ENCODE measurements around the gene TUT7.
A peak's percentile ranks its signal among the peaks of the same experiment; 100 is the strongest.

Gene TUT7

DNA sequence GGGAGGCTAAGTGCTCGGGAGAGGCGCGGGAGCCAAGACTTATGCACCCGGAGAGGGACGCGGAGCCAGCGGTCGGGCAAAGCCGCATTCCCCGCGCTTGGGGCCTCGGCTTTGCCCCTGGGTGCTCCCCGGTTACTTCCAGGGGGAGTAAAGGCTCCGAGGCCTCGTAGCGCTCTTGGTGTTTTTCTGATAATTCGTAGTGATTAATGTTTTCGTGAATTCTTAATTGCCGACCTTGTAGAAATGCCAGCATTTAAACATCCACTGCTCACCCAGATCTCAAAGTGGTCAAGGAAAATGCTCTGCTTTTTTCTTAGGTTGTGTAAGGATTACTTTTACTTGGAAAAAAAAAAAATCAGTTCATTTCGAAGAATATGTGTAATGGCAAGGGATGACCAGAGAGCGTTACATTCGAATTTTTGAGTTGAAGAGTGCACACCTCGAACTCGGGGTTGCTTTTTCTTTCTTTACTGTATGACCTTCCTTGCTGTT, 654 bp upstream of the TUT7 start:
- Mint-ChIP-seq H3K4me1 (ENCODE audit: low read depth) (peaks cover 39% of the 10 kb centered on the region), H3K27ac (peak overlapping the region; percentile 71), H3K36me3 (ENCODE audit: low read depth) (peaks cover 17% of the 10 kb centered on the region), H3K27me3 (no peaks in the 10 kb centered on the region), H3K4me3 (peak overlapping the region; percentile 92), H3K9me3 (no peaks in the 10 kb centered on the region)

DNA sequence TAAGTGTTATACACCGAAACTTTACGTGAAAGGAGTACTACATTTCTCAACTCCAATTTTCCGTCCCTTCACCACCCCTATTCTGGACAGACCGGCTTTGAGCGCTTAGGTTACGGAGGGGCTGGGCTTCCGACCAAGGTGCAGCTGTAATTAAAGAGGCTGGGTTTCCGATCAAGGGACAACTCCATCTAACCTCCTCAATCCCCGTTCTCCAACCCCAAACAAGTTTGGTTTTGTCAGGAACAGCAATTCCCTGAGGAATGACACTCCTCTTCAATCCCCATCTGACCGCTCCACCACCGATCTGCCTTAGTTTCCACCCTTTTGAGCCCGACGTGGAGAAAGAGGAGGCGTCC, 577 bp downstream of the TUT7 start:
- Mint-ChIP-seq H3K36me3 (ENCODE audit: low read depth) (peaks cover 24% of the 10 kb centered on the region), H3K27ac (peak overlapping the region; percentile 94), H3K4me1 (ENCODE audit: low read depth) (peaks cover 52% of the 10 kb centered on the region), H3K27me3 (no peaks in the 10 kb centered on the region), H3K9me3 (no peaks in the 10 kb centered on the region), H3K4me3 (peak overlapping the region; percentile 92)

DNA sequence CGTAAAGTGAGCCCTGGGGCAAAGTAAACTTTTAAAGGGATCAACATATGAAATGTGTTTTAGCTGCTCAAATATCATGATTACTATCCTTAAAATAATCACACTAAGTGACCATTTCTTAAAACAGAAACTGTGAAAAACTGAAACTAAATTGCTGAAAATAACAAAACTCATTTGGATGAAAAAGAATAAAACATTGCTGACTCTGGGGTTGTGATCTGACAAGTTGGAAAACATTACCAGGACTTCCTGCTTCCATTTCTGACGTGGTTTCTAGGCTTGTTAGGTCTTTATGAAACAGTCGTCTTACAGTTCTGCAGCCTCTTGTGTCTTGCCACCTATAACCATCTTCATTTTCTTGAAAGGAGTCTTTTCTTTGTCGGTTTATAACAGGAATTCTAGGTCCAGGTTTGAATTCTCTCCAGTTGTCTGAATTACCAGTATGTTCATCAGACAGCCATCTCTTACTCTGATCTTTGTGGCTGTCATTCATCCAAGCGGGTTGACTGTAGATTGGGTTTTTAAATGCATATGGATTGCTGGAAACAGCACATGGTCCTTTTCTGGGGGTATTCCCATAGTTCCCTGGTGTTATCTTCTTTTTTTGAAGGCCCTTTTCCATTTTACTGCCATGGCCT, 1.7 kb downstream of the TUT7 start:
- H3K36me3 Mint-ChIP-seq (ENCODE audit: low read depth), result peaks cover 27% of the 10 kb centered on the region
- peak overlapping the region; percentile 94 for H3K27ac Mint-ChIP-seq
- no peaks in the 10 kb centered on the region for H3K9me3 Mint-ChIP-seq
- peak overlapping the region; percentile 92 for H3K4me3 Mint-ChIP-seq
- peaks cover 62% of the 10 kb centered on the region for H3K4me1 Mint-ChIP-seq (ENCODE audit: low read depth)
- H3K27me3 Mint-ChIP-seq, result no peaks in the 10 kb centered on the region

DNA sequence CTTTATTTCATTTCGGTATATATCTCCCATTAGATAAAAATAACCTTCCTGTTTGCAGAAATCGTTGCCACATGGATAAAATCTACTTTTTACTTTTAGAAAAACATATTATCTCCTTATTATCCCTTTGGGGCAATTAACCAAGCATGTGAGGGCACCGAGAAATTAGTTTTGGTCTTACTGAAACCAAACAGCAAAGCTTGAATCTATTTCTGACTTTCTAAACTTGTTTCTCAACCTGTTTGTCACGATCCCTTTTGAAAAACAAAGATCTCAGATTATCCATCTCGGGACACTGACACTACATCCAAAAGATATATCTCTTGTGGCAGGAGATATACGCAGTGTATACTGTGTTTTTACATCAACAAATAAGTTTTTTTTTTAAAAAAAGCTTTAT, 2.3 kb downstream of the TUT7 start:
- H3K4me1 Mint-ChIP-seq (ENCODE audit: low read depth), result peaks cover 68% of the 10 kb centered on the region
- peak overlapping the region; percentile 92 for H3K4me3 Mint-ChIP-seq
- H3K36me3 Mint-ChIP-seq (ENCODE audit: low read depth), result peaks cover 28% of the 10 kb centered on the region
- peak overlapping the region; percentile 66 for H3K27ac Mint-ChIP-seq
- H3K9me3 Mint-ChIP-seq, result no peaks in the 10 kb centered on the region
- no peaks in the 10 kb centered on the region for H3K27me3 Mint-ChIP-seq

DNA sequence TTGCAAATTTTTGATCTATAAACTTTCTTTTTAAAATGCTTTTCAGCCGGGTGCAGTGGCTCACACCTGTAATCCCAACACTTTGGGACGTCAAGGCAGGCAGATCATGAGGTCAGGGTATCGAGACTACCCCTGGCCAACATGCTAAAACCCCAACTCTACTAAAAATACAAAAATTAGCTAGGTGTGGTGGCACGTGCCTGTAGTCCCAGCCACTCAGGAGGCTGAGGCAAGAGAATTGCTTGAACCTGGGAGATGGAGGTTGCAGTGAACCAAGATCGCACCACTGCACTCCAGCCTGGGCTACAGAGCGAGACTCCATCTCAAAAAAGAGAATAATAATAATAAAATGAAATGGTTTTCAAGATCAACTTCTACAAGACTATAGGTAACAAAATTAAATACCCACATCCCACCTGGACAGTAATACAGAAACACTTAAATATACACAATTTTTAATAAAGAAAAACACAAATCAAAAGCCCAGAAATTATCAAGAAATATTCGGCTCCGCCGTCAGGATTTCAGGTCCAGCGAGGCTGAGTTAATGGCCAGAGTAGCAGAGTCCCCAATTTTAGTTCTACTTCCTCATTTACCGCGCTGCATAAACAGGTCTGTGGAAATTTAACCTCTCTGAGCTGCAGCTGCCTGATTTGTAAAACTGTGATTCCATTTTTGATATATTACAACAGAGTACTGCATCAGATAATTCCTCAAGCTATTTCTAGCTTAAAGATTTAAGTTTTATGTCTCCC, 4.0 kb downstream of the TUT7 start:
- Mint-ChIP-seq H3K4me3 (peak overlapping the region; percentile 70), H3K27me3 (no peaks in the 10 kb centered on the region), H3K27ac (peak overlapping the region; percentile 31), H3K36me3 (ENCODE audit: low read depth) (peaks cover 43% of the 10 kb centered on the region), H3K9me3 (no peaks in the 10 kb centered on the region), H3K4me1 (ENCODE audit: low read depth) (peaks cover 72% of the 10 kb centered on the region)

DNA sequence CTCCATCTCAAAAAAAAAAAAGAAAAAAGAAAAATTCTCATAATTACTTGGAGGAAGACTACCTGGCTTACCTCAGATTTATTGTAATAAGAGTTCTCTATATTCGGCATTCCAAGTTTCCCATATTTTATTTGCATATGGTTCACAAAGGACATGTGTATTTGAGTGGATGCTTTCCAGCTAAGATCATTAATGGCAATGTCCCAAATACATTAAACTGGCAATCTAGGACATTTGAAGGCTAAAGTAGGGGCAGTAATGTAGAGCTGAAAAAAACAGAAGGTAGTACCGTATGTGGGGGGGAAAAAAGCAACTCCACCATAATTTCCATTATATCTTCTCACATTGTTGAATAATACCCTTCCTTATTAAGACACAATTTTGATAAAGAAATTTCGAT, 4.9 kb downstream of the TUT7 start:
- Mint-ChIP-seq H3K9me3 (no peaks in the 10 kb centered on the region), H3K4me1 (ENCODE audit: low read depth) (peaks cover 72% of the 10 kb centered on the region), H3K36me3 (ENCODE audit: low read depth) (peaks cover 52% of the 10 kb centered on the region), H3K4me3 (no peak overlapping the region), H3K27ac (no peak overlapping the region), H3K27me3 (no peaks in the 10 kb centered on the region)

DNA sequence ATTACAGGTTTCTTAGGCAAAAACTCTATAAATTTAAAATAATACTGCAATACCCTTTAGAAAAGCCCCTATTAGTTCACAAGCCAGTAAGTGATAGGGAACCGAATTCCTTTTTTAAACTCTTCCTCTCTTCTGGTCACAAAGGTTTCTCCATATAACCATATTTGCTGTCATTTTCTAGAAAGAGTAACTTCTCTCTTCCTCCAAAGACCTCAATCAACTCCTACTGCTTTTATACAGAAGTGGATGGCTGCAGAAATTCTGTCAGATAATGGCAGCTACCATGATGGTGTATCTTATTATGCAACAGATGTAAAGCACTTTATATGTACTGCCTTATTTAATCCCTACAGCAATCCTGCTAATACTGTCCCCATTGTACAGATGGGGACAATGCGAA, 6.2 kb downstream of the TUT7 start:
- Mint-ChIP-seq H3K36me3 (ENCODE audit: low read depth) (peaks cover 55% of the 10 kb centered on the region), H3K4me3 (peak overlapping the region; percentile 10), H3K27me3 (no peaks in the 10 kb centered on the region), H3K9me3 (no peaks in the 10 kb centered on the region), H3K4me1 (ENCODE audit: low read depth) (peaks cover 70% of the 10 kb centered on the region), H3K27ac (no peak overlapping the region)

DNA sequence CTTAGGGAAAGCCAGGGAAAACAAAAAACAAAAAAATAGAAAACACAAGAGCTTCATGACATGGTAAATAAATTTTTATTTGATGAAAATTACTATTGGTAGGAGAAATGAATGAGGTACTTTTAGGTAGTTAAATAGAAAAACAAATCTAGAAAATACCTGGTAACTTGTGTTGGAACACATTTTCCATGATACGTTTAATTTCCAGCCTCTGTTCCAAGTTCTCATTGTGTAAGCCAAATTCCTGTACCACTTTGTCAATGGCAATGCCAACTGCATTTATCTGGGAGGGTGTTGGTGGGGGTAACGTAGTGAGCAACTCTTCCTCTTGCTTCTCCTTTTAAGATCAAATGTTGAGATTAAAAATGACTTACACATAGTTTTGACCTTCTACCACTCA, 9.4 kb downstream of the TUT7 start:
- H3K27ac Mint-ChIP-seq, result no peak overlapping the region
- H3K4me3 Mint-ChIP-seq, result no peak overlapping the region
- no peaks in the 10 kb centered on the region for H3K27me3 Mint-ChIP-seq
- peaks cover 60% of the 10 kb centered on the region for H3K4me1 Mint-ChIP-seq (ENCODE audit: low read depth)
- peaks cover 69% of the 10 kb centered on the region for H3K36me3 Mint-ChIP-seq (ENCODE audit: low read depth)
- H3K9me3 Mint-ChIP-seq, result no peaks in the 10 kb centered on the region

DNA sequence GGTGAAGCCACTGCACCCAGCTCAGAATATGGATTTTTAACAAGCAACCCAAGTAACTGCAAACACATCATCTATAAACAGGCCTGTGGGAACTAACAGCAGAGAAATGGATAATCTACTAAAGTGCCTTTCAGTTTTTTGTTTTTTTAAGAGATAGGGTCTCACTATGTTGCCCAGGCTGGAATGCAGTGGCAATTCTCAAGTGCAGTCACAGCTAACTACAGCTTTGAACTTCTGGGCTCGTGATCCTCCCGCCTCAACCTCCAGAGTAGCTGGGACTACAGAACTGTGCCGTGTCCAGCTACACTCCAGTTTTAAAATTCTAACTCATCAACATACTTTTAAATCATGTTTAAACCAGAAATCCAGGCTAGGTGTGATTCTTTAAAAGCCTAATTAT, 11.9 kb downstream of the TUT7 start:
- Mint-ChIP-seq H3K27ac (no peak overlapping the region), H3K4me1 (ENCODE audit: low read depth) (peaks cover 59% of the 10 kb centered on the region)

DNA sequence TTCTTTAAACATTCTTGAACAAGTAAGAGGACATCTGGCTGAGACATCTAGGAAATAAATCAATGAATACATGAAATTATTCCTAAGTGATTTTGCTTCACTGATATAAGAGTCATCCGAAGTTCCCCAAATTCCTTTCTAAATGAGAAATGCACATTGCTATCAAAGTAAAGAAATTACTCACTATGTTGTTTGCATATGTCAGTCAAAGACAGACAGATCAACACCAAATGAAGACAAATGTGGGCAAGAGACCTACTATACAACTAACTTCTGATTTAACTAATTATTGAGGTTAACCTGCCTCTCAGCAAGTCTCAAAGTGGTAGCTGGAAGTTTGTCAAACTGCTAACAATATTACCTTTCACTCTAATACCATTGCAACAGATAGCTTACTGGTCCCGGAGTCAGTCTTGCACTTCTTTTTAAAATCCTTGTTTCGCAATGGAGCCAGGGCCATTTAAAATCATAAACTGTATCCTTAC, 13.2 kb downstream of the TUT7 start:
- Mint-ChIP-seq H3K4me3 (no peak overlapping the region), H3K36me3 (ENCODE audit: low read depth) (peaks cover 84% of the 10 kb centered on the region), H3K4me1 (ENCODE audit: low read depth) (peaks cover 57% of the 10 kb centered on the region), H3K9me3 (no peaks in the 10 kb centered on the region), H3K27ac (peak overlapping the region; percentile 46), H3K27me3 (no peaks in the 10 kb centered on the region)

More for the DNA sequence above, 11.9 kb downstream of the TUT7 start:
- Mint-ChIP-seq H3K27me3 (no peaks in the 10 kb centered on the region), H3K4me3 (no peak overlapping the region), H3K9me3 (no peaks in the 10 kb centered on the region), H3K36me3 (ENCODE audit: low read depth) (peaks cover 82% of the 10 kb centered on the region)

DNA sequence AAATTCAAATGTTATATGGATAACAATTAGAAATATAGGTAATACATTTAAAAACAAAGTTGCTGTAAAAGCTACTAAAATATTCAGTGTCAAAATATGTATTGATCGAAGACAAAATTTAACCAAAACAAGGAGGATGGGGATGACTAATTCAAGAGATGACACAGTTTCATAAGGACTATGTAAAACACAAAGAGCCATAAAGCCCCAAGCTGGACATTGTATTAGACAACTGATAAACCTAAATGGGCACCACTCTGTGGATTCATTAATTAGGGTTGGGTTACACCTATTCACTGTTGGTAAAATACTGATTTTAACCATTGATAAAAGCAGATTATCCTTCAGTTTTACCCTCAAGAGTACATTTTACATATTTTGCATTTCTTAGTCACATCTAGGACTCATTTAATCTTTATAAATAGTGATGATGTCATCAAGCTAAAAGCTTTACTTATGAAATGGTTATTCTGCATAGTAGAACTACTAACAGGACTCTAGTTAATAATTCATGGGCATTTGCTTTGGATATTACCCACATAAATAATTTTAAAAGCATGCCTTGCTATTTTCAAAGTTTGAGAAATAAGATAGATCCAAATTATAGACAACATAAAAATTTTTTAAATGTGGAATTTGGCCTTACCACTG, 13.7 kb downstream of the TUT7 start:
- Mint-ChIP-seq H3K27ac (peak overlapping the region; percentile 28), H3K4me3 (no peak overlapping the region), H3K27me3 (no peaks in the 10 kb centered on the region), H3K4me1 (ENCODE audit: low read depth) (peaks cover 57% of the 10 kb centered on the region), H3K36me3 (ENCODE audit: low read depth) (peaks cover 84% of the 10 kb centered on the region), H3K9me3 (no peaks in the 10 kb centered on the region)

DNA sequence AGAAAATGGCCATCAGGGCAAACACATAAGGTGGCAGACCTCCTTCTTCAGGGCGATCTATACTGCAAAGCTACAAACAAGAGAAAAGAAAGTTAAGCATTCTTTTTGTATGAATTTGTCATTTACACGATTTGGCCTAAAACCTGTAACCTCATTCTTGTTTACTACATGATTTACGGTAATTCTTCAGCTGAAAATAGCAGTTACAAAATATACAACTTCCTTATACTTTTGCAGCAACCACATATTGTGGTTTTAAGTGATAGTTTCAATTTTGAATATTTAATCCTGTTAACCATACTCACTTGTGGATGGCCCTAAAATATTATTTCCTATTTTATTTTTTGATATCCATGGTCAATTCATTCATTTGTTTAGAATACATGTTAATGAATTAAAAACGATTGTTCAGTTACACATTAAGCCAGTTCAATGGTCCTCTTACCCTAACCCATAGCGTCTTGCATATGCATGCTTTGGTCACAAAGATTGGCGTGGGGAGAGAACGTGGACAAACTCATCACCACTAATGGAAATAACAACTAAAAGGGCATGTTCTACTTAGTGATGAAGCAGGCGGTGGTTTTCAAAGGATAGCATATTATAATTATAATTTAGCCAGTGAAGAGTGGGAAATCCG, 16.6 kb downstream of the TUT7 start:
- Mint-ChIP-seq H3K9me3 (peaks cover 3% of the 10 kb centered on the region), H3K36me3 (ENCODE audit: low read depth) (peaks cover 95% of the 10 kb centered on the region), H3K4me1 (ENCODE audit: low read depth) (peaks cover 53% of the 10 kb centered on the region), H3K4me3 (peak overlapping the region; percentile 82), H3K27ac (peak overlapping the region; percentile 86), H3K27me3 (no peaks in the 10 kb centered on the region)

DNA sequence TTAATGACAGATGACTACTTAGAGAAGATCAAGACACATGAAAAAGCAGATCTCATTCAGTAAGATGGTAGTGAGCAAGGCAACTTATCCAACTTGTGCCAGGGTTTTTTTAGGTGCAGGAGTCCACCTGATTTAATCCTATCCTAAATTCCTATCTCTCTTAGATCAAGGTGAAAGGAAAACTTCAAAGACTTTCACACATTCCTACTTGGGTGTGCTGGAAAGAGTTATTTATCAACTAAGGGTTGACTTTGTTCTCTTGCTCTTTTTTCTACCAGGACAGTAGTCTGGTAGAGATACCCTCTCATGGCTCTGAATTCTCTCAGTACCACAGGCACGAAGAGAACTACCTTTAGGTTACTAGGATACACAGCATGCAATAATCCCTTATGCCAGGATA, 18.2 kb downstream of the TUT7 start:
- no peak overlapping the region for H3K27ac Mint-ChIP-seq
- H3K9me3 Mint-ChIP-seq, result peaks cover 4% of the 10 kb centered on the region
- peaks cover 45% of the 10 kb centered on the region for H3K4me1 Mint-ChIP-seq (ENCODE audit: low read depth)
- peaks cover 95% of the 10 kb centered on the region for H3K36me3 Mint-ChIP-seq (ENCODE audit: low read depth)
- no peaks in the 10 kb centered on the region for H3K27me3 Mint-ChIP-seq
- no peak overlapping the region for H3K4me3 Mint-ChIP-seq

DNA sequence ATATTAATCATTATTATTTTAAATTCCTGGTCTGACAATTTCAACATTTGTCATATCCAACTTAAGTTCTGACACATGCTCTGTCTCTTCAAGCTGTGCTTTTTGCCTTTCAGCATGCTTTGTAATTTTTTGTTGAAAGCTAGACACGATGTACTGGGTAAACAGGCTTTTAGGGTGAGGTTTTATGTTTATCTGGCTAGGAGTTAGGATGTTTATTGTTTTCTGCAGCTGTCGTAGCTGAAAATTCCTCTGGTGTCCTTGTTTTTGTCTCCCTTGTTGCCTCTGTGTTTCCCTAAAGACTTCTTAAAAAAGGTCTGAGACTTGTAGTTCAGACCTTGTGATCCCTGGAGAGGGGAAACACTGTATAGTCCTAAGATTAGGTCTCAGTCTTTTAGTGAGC, 20.6 kb downstream of the TUT7 start:
- H3K36me3 Mint-ChIP-seq (ENCODE audit: low read depth), result peaks cover 88% of the 10 kb centered on the region
- peaks cover 4% of the 10 kb centered on the region for H3K9me3 Mint-ChIP-seq
- peaks cover 31% of the 10 kb centered on the region for H3K4me1 Mint-ChIP-seq (ENCODE audit: low read depth)
- H3K27ac Mint-ChIP-seq, result no peak overlapping the region
- H3K27me3 Mint-ChIP-seq, result no peaks in the 10 kb centered on the region
- no peak overlapping the region for H3K4me3 Mint-ChIP-seq

DNA sequence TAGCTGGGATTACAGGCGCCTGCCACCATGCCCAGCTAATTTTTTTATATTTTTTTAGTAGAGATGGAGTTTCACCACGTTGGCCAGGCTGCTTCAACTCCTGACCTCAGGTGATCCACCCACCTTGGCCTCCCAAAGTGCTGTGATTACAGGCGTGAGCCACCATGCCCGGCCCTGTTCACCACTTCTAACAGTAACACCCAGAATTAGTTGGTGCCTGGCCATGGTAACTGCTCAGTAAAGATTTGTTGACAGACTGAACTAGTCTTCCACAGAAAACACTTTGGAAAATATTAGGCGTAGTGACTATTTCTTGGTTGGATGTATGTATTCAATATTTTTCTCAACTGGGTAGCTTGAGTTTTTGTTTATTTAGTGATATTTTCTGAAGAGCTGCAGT, 24.0 kb downstream of the TUT7 start:
- H3K4me3 Mint-ChIP-seq, result no peak overlapping the region
- H3K4me1 Mint-ChIP-seq (ENCODE audit: low read depth), result peaks cover 19% of the 10 kb centered on the region
- peaks cover 4% of the 10 kb centered on the region for H3K9me3 Mint-ChIP-seq
- H3K27ac Mint-ChIP-seq, result no peak overlapping the region
- peaks cover 85% of the 10 kb centered on the region for H3K36me3 Mint-ChIP-seq (ENCODE audit: low read depth)
- no peaks in the 10 kb centered on the region for H3K27me3 Mint-ChIP-seq

Data from stimulated activated naive CD8-positive, alpha-beta T cell treated with anti-CD3 and anti-CD28 coated beads, Interleukin-15, Interleukin-2, amounts not matched to agents 100 ng/mL and 50 ng/mL, for 24 hours (primary cell).